Retinal pigment epithelial cell (primary cell): ENCODE data around the gene CCR9.

Source experiments
- DNase-seq: peaks from one replicate; pipeline ENCODE4 v3.0.0-alpha.2; 2010; ENCODE audit warnings: low read depth
- H3K4me3 ChIP-seq: 2 replicates; pipeline ENCODE4 v1.5.1; 2011; ENCODE audit warnings: mild to moderate bottlenecking, low read length, control low read depth, moderate library complexity
- CTCF ChIP-seq: conservative IDR thresholded peaks from 2 replicates; pipeline ENCODE4 v1.5.1; 2011; ENCODE audit warnings: low read depth, low read length, control low read depth, inconsistent platforms

CCR9 gene

GRCh38 chr3:45894015-45894414 is 7.7 kb downstream of the CCR9 start:
- DNase-seq, result no peak
- H3K4me3 ChIP-seq, result no peak overlapping the region
- no peak for TF ChIP-seq CTCF

GRCh38 chr3:45895686-45896468 is 9.5 kb downstream of the CCR9 start:
- no peak overlapping the region for H3K4me3 ChIP-seq
- no peak for TF ChIP-seq CTCF
- DNase-seq, result no peak

- peak; percentile 66 for DNase-seq
- TF ChIP-seq CTCF, result no peak
- no peak overlapping the region for H3K4me3 ChIP-seq
Observed at GRCh38 chr3:45896956-45897355, 10.6 kb downstream of the CCR9 start.

GRCh38 chr3:45904931-45905330 is 18.6 kb downstream of the CCR9 start:
- TF ChIP-seq CTCF, result no peak
- no peak for DNase-seq

GRCh38 chr3:45905755-45906154 is 19.4 kb downstream of the CCR9 start:
- no peak for TF ChIP-seq CTCF
- DNase-seq, result no peak
- H3K4me3 ChIP-seq, result no peak overlapping the region

More at GRCh38 chr3:45904931-45905330, 18.6 kb downstream of the CCR9 start:
- H3K4me3 ChIP-seq, result no peak overlapping the region

GRCh38 chr3:45906681-45907407 is 20.5 kb downstream of the CCR9 start:
- DNase-seq, result no peak
- H3K4me3 ChIP-seq, result no peak overlapping the region
- peak; percentile 76 for TF ChIP-seq CTCF
